K562 (cell line): ENCODE data around the gene LY6G6D. TPM values are rescaled to one million over a fixed set of nuclear protein-coding genes. Genes with fewer than 3 reads are reported as not detected.
A peak's percentile ranks its signal among the peaks of the same experiment; 100 is the strongest.

ENCODE experiments used
- CHD7 ChIP-seq: fragments of 200-600 bp; sonication (generic); IDR thresholded peaks from one replicate; pipeline ENCODE4 v1.6.1; 2012; ENCODE audit warnings: mild to moderate bottlenecking, low read depth, low read length, inconsistent platforms
- CREM ChIP-seq: IDR thresholded peaks from 2 replicates; pipeline ENCODE4 v1.6.1; 2014; ENCODE audit warnings: antibody characterized with exemption, low read depth
- CTCFL ChIP-seq: IDR thresholded peaks from 2 replicates; pipeline ENCODE4 v1.6.1; 2011; ENCODE audit warnings: borderline replicate concordance, low read depth, mild to moderate bottlenecking, moderate library complexity, low read length; ENCODE audit not compliant: insufficient read depth, poor library complexity, severe bottlenecking
- HMG20A ChIP-seq: fragments of 450-650 bp; formaldehyde crosslinking; conservative IDR thresholded peaks from 2 replicates; pipeline ENCODE4 v1.4.0; 2020; ENCODE audit warnings: mild to moderate bottlenecking, mixed read lengths
- KDM1A ChIP-seq, 2 experiments: fragments of 450-650 bp; IDR thresholded peaks; 2 replicates each; pipeline ENCODE4 v1.6.1; 2016; ENCODE audit warnings: mild to moderate bottlenecking in 2 of 2
- NR4A1 ChIP-seq, 2 experiments: fragments of 250-450 bp in 1 of 2; fragments of 450-650 bp in 1 of 2; sonication (Bioruptor Pico) in 1 of 2; IDR thresholded peaks; 2 replicates each; pipeline versions ENCODE4 v1.4.0 to v1.6.1; 2016 to 2020; ENCODE audit warnings: mild to moderate bottlenecking in 2 of 2, missing compliant biosample characterization in 1 of 2, missing genetic modification characterization in 1 of 2, moderate library complexity in 1 of 2
- POLR2H ChIP-seq: IDR thresholded peaks from 2 replicates; pipeline ENCODE4 v1.6.1; 2016; ENCODE audit warnings: missing genetic modification characterization, low read depth, mild to moderate bottlenecking, control low read depth, missing compliant biosample characterization, moderate library complexity
- PPARD ChIP-seq: fragments of 250-450 bp; sonication (Bioruptor Pico); IDR thresholded peaks from 2 replicates; pipeline ENCODE4 v1.8.0; 2022; ENCODE audit warnings: inconsistent platforms, mild to moderate bottlenecking, moderate library complexity
- RBM15 ChIP-seq: fragments of 200-400 bp; formaldehyde crosslinking; IDR thresholded peaks from 2 replicates; pipeline ENCODE4 v1.6.1; 2018; ENCODE audit warnings: mild to moderate bottlenecking, low read length, moderate library complexity; ENCODE audit not compliant: insufficient read depth
- RBM39 ChIP-seq: fragments of 200-400 bp; formaldehyde crosslinking; optimal IDR thresholded peaks from 2 replicates; pipeline ENCODE3; 2018; ENCODE audit warnings: low read depth, low read length
- polyA plus RNA-seq, 8 experiments: library from polyadenylated mRNA; depleted of rRNA in 4 of 8; stranded (reverse) in 5 of 8; unstranded in 3 of 8; fragments of >200 nt; fragmentation: Nextera tagmentation in 2 of 8; fragmentation: Illumina TruSeq in 1 of 8; extraction: Ambion mirVana in 2 of 8; extraction: Trizol in 1 of 8; gene quantifications; 2 replicates each; pipeline versions ENCODE4 v1.2.1 to v1.2.3, GENCODE V29; 2011 to 2014; ENCODE audit warnings: inconsistent platforms in 1 of 8, missing spikeins in 1 of 8
- total RNA-seq, 7 experiments: library from RNA; depleted of rRNA in 6 of 7; stranded (reverse); fragments of >200 nt in 6 of 7; fragmentation: Illumina TruSeq in 2 of 7; extraction: Trizol in 2 of 7; gene quantifications; 2 replicates each; pipeline versions ENCODE4 v1.2.1 to v1.2.3, GENCODE V29; 2011 to 2021; ENCODE audit warnings: low replicate concordance in 1 of 7

The LY6G6D gene
- total and polyA plus RNA-seq, 9 of the 15 experiments (the other 6 are each of a cell fraction or from before 2014, with no cell fraction given) = 0.30 to 0.38 TPM; not detected in 7

- TF ChIP-seq CHD7 (no peak), KDM1A (IDR thresholded peaks at IDR 0.05) (no peak), POLR2H (tag) (no peak), CREM (no peak), RBM39 (peak; percentile 78), PPARD (CRISPR knock-in tag) (peak; percentile 31; the same call in 1 of the 2 replicates), NR4A1 (CRISPR knock-in tag; IDR thresholded peaks at IDR 0.05) (peak; percentile 55; the same call in 1 of the 2 replicates), NR4A1 (tag; IDR thresholded peaks at IDR 0.05) (no peak), HMG20A (CRISPR knock-in tag) (peak; percentile 74; the same call in 1 of the 2 replicates), RBM15 (no peak), CTCFL (peak; percentile 92)
Measured at GRCh38 chr6:31665501-31666336, 49.4 kb upstream of the LY6G6D start, which contains the start of gene CSNK2B (continued).
